DMS 273 (cell line): Measurements from ENCODE around the gene DLX2.
"Not testable (repeated sequence)": the region's sequence is repeated elsewhere in the genome, so short reads cannot be mapped to it uniquely, and the experiment has no call there.

Experiments
- DNase-seq: peaks from one replicate; lab custom pipeline; 2025; ENCODE audit not compliant: unreplicated experiment; lab: John Stamatoyannopoulos, UW

Gene DLX2

GRCh38 chr2:172083628-172084394, 18.9 kb downstream of the DLX2 start:
- DNase-seq: no peak

- no peak for DNase-seq
Observed at GRCh38 chr2:172082944-172083627, 19.6 kb downstream of the DLX2 start.

GRCh38 chr2:172082105-172082943, 20.4 kb downstream of the DLX2 start:
- no peak for DNase-seq

GRCh38 chr2:172081221-172082022, 21.3 kb downstream of the DLX2 start:
- no peak for DNase-seq

- DNase-seq: no peak
Observed at GRCh38 chr2:172080641-172081220, 22.0 kb downstream of the DLX2 start.

- no peak for DNase-seq
Observed at GRCh38 chr2:172079838-172080640, 22.7 kb downstream of the DLX2 start.

GRCh38 chr2:172079416-172079815, 23.3 kb downstream of the DLX2 start:
- no peak for DNase-seq

GRCh38 chr2:172074254-172074653, 28.4 kb downstream of the DLX2 start:
- DNase-seq: no peak

GRCh38 chr2:172073518-172073917, 29.2 kb downstream of the DLX2 start:
- no peak for DNase-seq

- no peak for DNase-seq
Observed at GRCh38 chr2:172072706-172073105, 30.0 kb downstream of the DLX2 start.

GRCh38 chr2:172072303-172072702, 30.4 kb downstream of the DLX2 start:
- no peak for DNase-seq

- DNase-seq: no peak
Observed at GRCh38 chr2:172070936-172071335, 31.8 kb downstream of the DLX2 start.

- not testable (repeated sequence) for DNase-seq
Observed at GRCh38 chr2:172067905-172068304, 34.8 kb downstream of the DLX2 start.

- DNase-seq: no peak
Observed at GRCh38 chr2:172066394-172066886, 36.3 kb downstream of the DLX2 start.

- DNase-seq: no peak
Observed at GRCh38 chr2:172065111-172065510, 37.6 kb downstream of the DLX2 start.

GRCh38 chr2:172063446-172063845, 39.3 kb downstream of the DLX2 start:
- no peak for DNase-seq

GRCh38 chr2:172062402-172063004, 40.2 kb downstream of the DLX2 start:
- DNase-seq: no peak

GRCh38 chr2:172060118-172060517, 42.6 kb downstream of the DLX2 start:
- not testable (repeated sequence) for DNase-seq

GRCh38 chr2:172058660-172059059, 44.0 kb downstream of the DLX2 start:
- DNase-seq: no peak
